Cardiac muscle cell (in vitro differentiated cells and primary cell): ENCODE data around the gene IGIP. TPM values are rescaled to one million over a fixed set of nuclear protein-coding genes. Genes with fewer than 3 reads are reported as not detected.

Source experiments
- DNase-seq, 2 donors: peaks; one replicate each; pipeline versions ENCODE4 v3.0.0 to v3.0.0-alpha.2; 2010 to 2017; ENCODE audit warnings: low read depth in 1 of 2, low spot score in 1 of 2
- H3K27ac ChIP-seq: fragments of 200-600 bp; sonication (generic); 2 replicates; pipeline ENCODE4 v1.5.1; 2016
- H3K27me3 ChIP-seq: fragments of 200-600 bp; sonication (generic); 2 replicates; pipeline ENCODE4 v1.6.0; 2016; ENCODE audit warnings: control low read depth
- H3K36me3 ChIP-seq: fragments of 200-600 bp; sonication (generic); 2 replicates; pipeline ENCODE4 v1.5.1; 2016; ENCODE audit warnings: control low read depth
- H3K4me1 ChIP-seq: fragments of 200-600 bp; sonication (generic); 2 replicates; pipeline ENCODE4 v1.8.1; 2017; ENCODE audit warnings: low read depth, mild to moderate bottlenecking, mixed run types
- H3K4me3 ChIP-seq: fragments of 200-600 bp; sonication (generic); 2 replicates; pipeline ENCODE4 v1.5.1; 2016; ENCODE audit warnings: mild to moderate bottlenecking
- H3K9me3 ChIP-seq: fragments of 200-600 bp; sonication (generic); 2 replicates; pipeline ENCODE4 v1.5.1; 2017; ENCODE audit warnings: low read depth, mild to moderate bottlenecking, control low read depth
- CTCF ChIP-seq: IDR thresholded peaks from 2 replicates; pipeline ENCODE4 v1.5.1; 2012; ENCODE audit warnings: low read depth, mild to moderate bottlenecking, low read length
- polyA plus RNA-seq: library from polyadenylated mRNA; unstranded; fragments of >200 nt; fragmentation: Nextera tagmentation; extraction: Ambion mirVana; gene quantifications from 2 replicates; pipeline ENCODE4 v1.2.1, GENCODE V29; 2016
- total RNA-seq: library from RNA; depleted of rRNA; stranded (reverse); fragments of >200 nt; gene quantifications from 2 replicates; pipeline ENCODE4 v1.2.3, GENCODE V29; 2016

IGIP gene
- total and polyA plus RNA-seq, 2 experiments from 2014 or later = 0.51 to 4.8 TPM

- DNase-seq = no peak
- Histone ChIP-seq H3K9me3 (no peaks in the 10 kb centered on the region), H3K27me3 (no peaks in the 10 kb centered on the region), H3K4me1 (no peaks in the 10 kb centered on the region), H3K27ac (no peak overlapping the region), H3K4me3 (no peak overlapping the region), H3K36me3 (no peaks in the 10 kb centered on the region)
- no peak for TF ChIP-seq CTCF
These were observed 36.5 kb downstream of the IGIP start for GRCh38 chr5:140162275-140162674.

- Histone ChIP-seq H3K9me3 (no peaks in the 10 kb centered on the region), H3K4me1 (no peaks in the 10 kb centered on the region), H3K27ac (no peak overlapping the region), H3K4me3 (no peak overlapping the region), H3K27me3 (no peaks in the 10 kb centered on the region), H3K36me3 (no peaks in the 10 kb centered on the region)
- DNase-seq = no peak
- TF ChIP-seq CTCF = no peak
These were observed 37.0 kb downstream of the IGIP start for GRCh38 chr5:140162781-140163180.

GRCh38 chr5:140165101-140165922 lies 39.6 kb downstream of the IGIP start:
- no peak for TF ChIP-seq CTCF
- Histone ChIP-seq H3K4me3 (no peak overlapping the region), H3K9me3 (no peaks in the 10 kb centered on the region), H3K36me3 (no peaks in the 10 kb centered on the region), H3K4me1 (no peaks in the 10 kb centered on the region), H3K27ac (no peak overlapping the region), H3K27me3 (no peaks in the 10 kb centered on the region)
- no peak for DNase-seq

GRCh38 chr5:140165923-140166270 lies 40.2 kb downstream of the IGIP start:
- TF ChIP-seq CTCF = no peak
- no peaks in the 10 kb centered on the region for H3K36me3 ChIP-seq
- H3K27ac ChIP-seq = no peak overlapping the region
- no peaks in the 10 kb centered on the region for H3K4me1 ChIP-seq
- DNase-seq = no peak
- no peak overlapping the region for H3K4me3 ChIP-seq
- H3K27me3 ChIP-seq = no peaks in the 10 kb centered on the region
- no peaks in the 10 kb centered on the region for H3K9me3 ChIP-seq

GRCh38 chr5:140166911-140167310 lies 41.2 kb downstream of the IGIP start:
- H3K9me3 ChIP-seq = no peaks in the 10 kb centered on the region

More at GRCh38 chr5:140166911-140167310, 41.2 kb downstream of the IGIP start:
- Histone ChIP-seq H3K27ac (no peak overlapping the region), H3K4me1 (no peaks in the 10 kb centered on the region), H3K4me3 (no peak overlapping the region), H3K36me3 (no peaks in the 10 kb centered on the region), H3K27me3 (no peaks in the 10 kb centered on the region)
- no peak for DNase-seq
- no peak for TF ChIP-seq CTCF
